ENCODE measurements around the gene LRRC4C.

- TF ChIP-seq, protein P1, sequence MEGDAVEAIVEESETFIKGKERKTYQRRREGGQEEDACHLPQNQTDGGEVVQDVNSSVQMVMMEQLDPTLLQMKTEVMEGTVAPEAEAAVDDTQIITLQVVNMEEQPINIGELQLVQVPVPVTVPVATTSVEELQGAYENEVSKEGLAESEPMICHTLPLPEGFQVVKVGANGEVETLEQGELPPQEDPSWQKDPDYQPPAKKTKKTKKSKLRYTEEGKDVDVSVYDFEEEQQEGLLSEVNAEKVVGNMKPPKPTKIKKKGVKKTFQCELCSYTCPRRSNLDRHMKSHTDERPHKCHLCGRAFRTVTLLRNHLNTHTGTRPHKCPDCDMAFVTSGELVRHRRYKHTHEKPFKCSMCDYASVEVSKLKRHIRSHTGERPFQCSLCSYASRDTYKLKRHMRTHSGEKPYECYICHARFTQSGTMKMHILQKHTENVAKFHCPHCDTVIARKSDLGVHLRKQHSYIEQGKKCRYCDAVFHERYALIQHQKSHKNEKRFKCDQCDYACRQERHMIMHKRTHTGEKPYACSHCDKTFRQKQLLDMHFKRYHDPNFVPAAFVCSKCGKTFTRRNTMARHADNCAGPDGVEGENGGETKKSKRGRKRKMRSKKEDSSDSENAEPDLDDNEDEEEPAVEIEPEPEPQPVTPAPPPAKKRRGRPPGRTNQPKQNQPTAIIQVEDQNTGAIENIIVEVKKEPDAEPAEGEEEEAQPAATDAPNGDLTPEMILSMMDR (IDR thresholded peaks at IDR 0.05) = no peak
- TF ChIP-seq EZH2phosphoT487 (IDR thresholded peaks at IDR 0.05) = no peak
- TF ChIP-seq EZH2 (IDR thresholded peaks at IDR 0.05) = no peak
These were observed 705.2 kb downstream of the LRRC4C start for GRCh38 chr11:40754297-40754696.
